Caco-2 (cell line): ENCODE results near the gene TMEM131. TPM values are rescaled to one million over a fixed set of nuclear protein-coding genes. Genes with fewer than 3 reads are reported as not detected.

ENCODE experiments used
- BruUV-seq: library from RNA; stranded (reverse); fragments of 400-500 nt; replicated peaks from 2 replicates; lab custom pipeline; 2021; lab: Mats Ljungman, UMichigan
- CTCF ChIA-PET: fragments of 300-600 bp; sonication (Branson Sonifier 250); formaldehyde crosslinking; loops from one replicate; lab custom pipeline; 2022; ENCODE audit warnings: antibody characterized with exemption; lab: Charles Lee
- POLR2A ChIA-PET: fragments of 300-600 bp; sonication (Branson Sonifier 250); formaldehyde crosslinking; loops from one replicate; lab custom pipeline; 2022; ENCODE audit warnings: antibody characterized with exemption; lab: Charles Lee
- DNase-seq, 2 experiments: peaks; one replicate each; pipeline versions ENCODE4 v3.0.0 to v3.0.0-alpha.2; 2020 to 2022
- H3K27me3 ChIP-seq: replicated peaks from 2 replicates; pipeline ENCODE4 v1.6.0; 2011; ENCODE audit warnings: low read length; ENCODE audit not compliant: control insufficient read depth, insufficient read depth
- H3K36me3 ChIP-seq: 2 replicates; pipeline ENCODE4 v1.5.1; 2011; ENCODE audit warnings: low read length; ENCODE audit not compliant: control insufficient read depth, insufficient read depth
- H3K4me1 ChIP-seq: fragments of 250-450 bp; sonication (Bioruptor Pico); 2 replicates; pipeline ENCODE4 v1.5.1; 2020; ENCODE audit warnings: mild to moderate bottlenecking
- H3K4me3 ChIP-seq: 2 replicates; pipeline ENCODE4 v1.5.1; 2011; ENCODE audit warnings: low read depth, mild to moderate bottlenecking, control low read depth, low read length
- H3K9me3 ChIP-seq: fragments of 250-450 bp; sonication (Bioruptor Pico); 2 replicates; pipeline ENCODE4 v1.5.1; 2020; ENCODE audit warnings: mild to moderate bottlenecking, moderate library complexity
- H3K27ac Mint-ChIP-seq: one replicate; pipeline ENCODE4 v1.8.0; 2022; ENCODE audit warnings: mixed read lengths; ENCODE audit not compliant: unreplicated experiment
- H3K27me3 Mint-ChIP-seq: one replicate; pipeline ENCODE4 v1.8.0; 2022; ENCODE audit warnings: mixed read lengths; ENCODE audit not compliant: insufficient read depth, unreplicated experiment
- H3K36me3 Mint-ChIP-seq: one replicate; pipeline ENCODE4 v1.8.0; 2022; ENCODE audit warnings: mild to moderate bottlenecking, mixed read lengths; ENCODE audit not compliant: insufficient read depth, unreplicated experiment
- H3K4me1 Mint-ChIP-seq: one replicate; pipeline ENCODE4 v1.8.0; 2022; ENCODE audit warnings: low read depth, mixed read lengths; ENCODE audit not compliant: unreplicated experiment
- H3K4me3 Mint-ChIP-seq: one replicate; pipeline ENCODE4 v1.8.0; 2022; ENCODE audit warnings: mild to moderate bottlenecking, moderate library complexity, mixed read lengths; ENCODE audit not compliant: unreplicated experiment
- H3K9me3 Mint-ChIP-seq: one replicate; pipeline ENCODE4 v1.8.0; 2022; ENCODE audit warnings: mixed read lengths; ENCODE audit not compliant: unreplicated experiment
- CTCF ChIP-seq, 2 experiments: fragments of 200-600 bp in 1 of 2; IDR thresholded peaks; 1 replicate in 1 of 2; 2 replicates in 1 of 2; pipeline versions ENCODE4 v1.5.1 to v1.8.0; 2011 to 2022; ENCODE audit warnings: antibody characterized with exemption in 1 of 2, control low read depth in 1 of 2, inconsistent platforms in 1 of 2, low read depth in 1 of 2, low read length in 1 of 2, mild to moderate bottlenecking in 1 of 2, moderate library complexity in 1 of 2; ENCODE audit not compliant: insufficient read depth in 1 of 2, severe bottlenecking in 1 of 2, unreplicated experiment in 1 of 2
- intact Hi-C: fragments of 100-400 bp; cut with micrococcal nuclease; formaldehyde crosslinking; loops from one replicate; pipeline ENCODE4 v1.10.0; 2022; ENCODE audit not compliant: unreplicated experiment
- total RNA-seq: library from RNA; stranded (reverse); gene quantifications from 2 replicates; pipeline ENCODE4 v1.2.3, GENCODE V29; 2022

Gene TMEM131
- total RNA-seq, 1 experiment from 2014 or later = 36.3 TPM

DNA sequence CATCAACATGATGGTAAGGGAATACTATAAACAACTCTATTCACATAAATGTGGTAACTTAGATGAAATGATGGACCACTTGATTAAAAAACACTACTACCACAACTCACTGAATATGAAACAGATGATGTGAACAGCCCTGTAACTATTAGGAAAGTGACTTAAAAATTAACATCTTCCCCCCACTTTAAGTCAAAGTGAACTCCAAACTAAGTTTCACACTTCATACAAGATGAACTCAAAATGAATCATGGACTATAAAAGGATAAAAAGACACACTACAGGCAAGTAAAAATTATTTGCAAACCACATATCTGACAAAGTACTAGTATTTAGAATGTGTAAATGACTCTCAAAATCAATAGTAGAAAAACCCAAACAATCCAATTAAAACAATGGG, 210.8 kb downstream of the TMEM131 start:
- Mint-ChIP-seq H3K27me3 (no peaks in the 10 kb centered on the region), H3K36me3 (peaks cover 19% of the 10 kb centered on the region), H3K27ac (no peak overlapping the region), H3K4me1 (no peaks in the 10 kb centered on the region), H3K4me3 (no peak overlapping the region), H3K9me3 (no peaks in the 10 kb centered on the region)
- no peak for TF ChIP-seq CTCF (IDR thresholded peaks at IDR 0.05; ENCODE audit: insufficient read depth in 1 of 2, low read depth in 1 of 2, low read length in 1 of 2, severe bottlenecking in 1 of 2, unreplicated experiment in 1 of 2)
- no TSS peak for BruUV-seq
- H3K27me3 ChIP-seq = no peaks in the 10 kb centered on the region
- no peak for DNase-seq
- POLR2A ChIA-PET = no interaction called here
- peaks cover 1% of the 10 kb centered on the region for H3K36me3 ChIP-seq
- H3K4me3 ChIP-seq = no peak overlapping the region
- CTCF ChIA-PET = no interaction called here
- peaks cover 20% of the 10 kb centered on the region for H3K4me1 ChIP-seq
- intact Hi-C loops = no loop called here
- no peaks in the 10 kb centered on the region for H3K9me3 ChIP-seq

GRCh38 chr2:97781981-97782380, 213.8 kb downstream of the TMEM131 start:
- no peak overlapping the region for H3K4me3 Mint-ChIP-seq
- POLR2A ChIA-PET = no interaction called here
- no TSS peak for BruUV-seq

GRCh38 chr2:97779141-97779540, 216.6 kb downstream of the TMEM131 start:
- no TSS peak for BruUV-seq
- Mint-ChIP-seq H3K27me3 (no peaks in the 10 kb centered on the region), H3K4me3 (no peak overlapping the region), H3K4me1 (peaks cover 7% of the 10 kb centered on the region), H3K36me3 (peaks cover 46% of the 10 kb centered on the region), H3K27ac (peak overlapping the region; percentile 29), H3K9me3 (no peaks in the 10 kb centered on the region)
- H3K4me1 ChIP-seq = peaks cover 14% of the 10 kb centered on the region
- ChIA-PET CTCF (no interaction called here), POLR2A (no interaction called here)
- no peak for TF ChIP-seq CTCF (IDR thresholded peaks at IDR 0.05; ENCODE audit: insufficient read depth in 1 of 2, low read depth in 1 of 2, low read length in 1 of 2, severe bottlenecking in 1 of 2, unreplicated experiment in 1 of 2)
- peaks cover 3% of the 10 kb centered on the region for H3K36me3 ChIP-seq
- no peaks in the 10 kb centered on the region for H3K9me3 ChIP-seq
- no peaks in the 10 kb centered on the region for H3K27me3 ChIP-seq
- DNase-seq = no peak
- H3K4me3 ChIP-seq = no peak overlapping the region
- intact Hi-C loops = no loop called here

More at GRCh38 chr2:97781981-97782380, 213.8 kb downstream of the TMEM131 start:
- no peak for TF ChIP-seq CTCF (IDR thresholded peaks at IDR 0.05; ENCODE audit: insufficient read depth in 1 of 2, low read depth in 1 of 2, low read length in 1 of 2, severe bottlenecking in 1 of 2, unreplicated experiment in 1 of 2)
- no peaks in the 10 kb centered on the region for H3K27me3 Mint-ChIP-seq
- intact Hi-C loops = no loop called here
- Histone ChIP-seq H3K36me3 (peaks cover 1% of the 10 kb centered on the region), H3K4me3 (no peak overlapping the region), H3K27me3 (no peaks in the 10 kb centered on the region), H3K4me1 (peaks cover 26% of the 10 kb centered on the region), H3K9me3 (no peaks in the 10 kb centered on the region)
- H3K9me3 Mint-ChIP-seq = no peaks in the 10 kb centered on the region
- H3K4me1 Mint-ChIP-seq = no peaks in the 10 kb centered on the region
- H3K36me3 Mint-ChIP-seq = peaks cover 30% of the 10 kb centered on the region
- no peak overlapping the region for H3K27ac Mint-ChIP-seq
- DNase-seq = no peak
- CTCF ChIA-PET = interaction anchor here (0.6 kb wide), 1 partner anchor 48 kb away, joined by 5 read pairs; no protein-coding TSS in a partner anchor
